Measurements from ENCODE around the gene BRME1.
"Not testable (repeated sequence)": the region's sequence is repeated elsewhere in the genome, so short reads cannot be mapped to it uniquely, and the experiment has no call there.

The BRME1 gene

GRCh38 chr19:13870873-13871272 is 35.0 kb downstream of the BRME1 start:
- DNase-seq (ENCODE audit: insufficient read length, low spot score) (no peak), FAIRE-seq (no peak)

GRCh38 chr19:13869281-13869680 is 36.6 kb downstream of the BRME1 start:
- DNase-seq (ENCODE audit: insufficient read length, low spot score) (no peak), FAIRE-seq (no peak)

GRCh38 chr19:13868663-13869062 is 37.3 kb downstream of the BRME1 start:
- FAIRE-seq, result peak; percentile 31

GRCh38 chr19:13866463-13867046 is 39.4 kb downstream of the BRME1 start:
- FAIRE-seq (peak; percentile 91), DNase-seq (ENCODE audit: insufficient read length, low spot score) (no peak)

More at GRCh38 chr19:13868663-13869062, 37.3 kb downstream of the BRME1 start:
- no peak for DNase-seq (ENCODE audit: insufficient read length, low spot score)

- DNase-seq (ENCODE audit: insufficient read length, low spot score) (no peak), FAIRE-seq (no peak)
Measured at GRCh38 chr19:13865571-13866462, 40.1 kb downstream of the BRME1 start.

GRCh38 chr19:13864667-13865570 is 41.0 kb downstream of the BRME1 start:
- no peak for FAIRE-seq
- DNase-seq (ENCODE audit: insufficient read length, low spot score), result no peak

GRCh38 chr19:13864046-13864666 is 41.8 kb downstream of the BRME1 start:
- DNase-seq (ENCODE audit: insufficient read length, low spot score) (no peak), FAIRE-seq (peak; percentile 54)

- DNase-seq (ENCODE audit: insufficient read length, low spot score) (peak; percentile 92), FAIRE-seq (peak; percentile 83)
Measured at GRCh38 chr19:13861714-13862531, 44.0 kb downstream of the BRME1 start.

GRCh38 chr19:13861392-13861713 is 44.6 kb downstream of the BRME1 start:
- DNase-seq (ENCODE audit: insufficient read length, low spot score) (no peak), FAIRE-seq (no peak)

- no peak for FAIRE-seq
- no peak for DNase-seq (ENCODE audit: insufficient read length, low spot score)
Measured at GRCh38 chr19:13860679-13861391, 45.1 kb downstream of the BRME1 start.

- no peak for DNase-seq (ENCODE audit: insufficient read length, low spot score)
- no peak for FAIRE-seq
Measured at GRCh38 chr19:13859361-13859880, 46.5 kb downstream of the BRME1 start.

- FAIRE-seq (no peak), DNase-seq (ENCODE audit: insufficient read length, low spot score) (no peak)
Measured at GRCh38 chr19:13856497-13856896, 49.4 kb downstream of the BRME1 start.

- DNase-seq (ENCODE audit: insufficient read length, low spot score); FAIRE-seq: not testable (repeated sequence)
Measured at GRCh38 chr19:13852171-13852707, 53.7 kb downstream of the BRME1 start.

- DNase-seq (ENCODE audit: insufficient read length, low spot score); FAIRE-seq: not testable (repeated sequence)
Measured at GRCh38 chr19:13851734-13852114, 54.2 kb downstream of the BRME1 start.

- no peak for FAIRE-seq
- peak; percentile 85 for DNase-seq (ENCODE audit: insufficient read length, low spot score)
Measured at GRCh38 chr19:13850910-13851733, 54.8 kb downstream of the BRME1 start.

GRCh38 chr19:13849991-13850909 is 55.7 kb downstream of the BRME1 start:
- DNase-seq (ENCODE audit: insufficient read length, low spot score) (no peak), FAIRE-seq (peak; percentile 90)

Data from HTR-8/SVneo (cell line).